IMR-90 (cell line): Measurements from ENCODE around the gene SEMA3G.
A peak's percentile ranks its signal among the peaks of the same experiment; 100 is the strongest.

Experiments
- CEBPB ChIP-seq: IDR thresholded peaks from 2 replicates; pipeline ENCODE4 v1.6.1; 2012; ENCODE audit warnings: low read depth, low read length, improper control_type of control experiment
- CHD1 ChIP-seq: IDR thresholded peaks from 2 replicates; pipeline ENCODE4 v1.6.1; 2012; ENCODE audit warnings: low read depth, low read length, improper control_type of control experiment
- CTCF ChIP-seq: conservative IDR thresholded peaks from 2 replicates; pipeline ENCODE4 v1.5.1; 2012; ENCODE audit warnings: mild to moderate bottlenecking, low read depth, low read length, improper control_type of control experiment
- FOS ChIP-seq: fragments of 150-350 bp; IDR thresholded peaks from 2 replicates; pipeline ENCODE4 v1.6.1; 2016; ENCODE audit warnings: low read depth, low read length
- MAFK ChIP-seq: IDR thresholded peaks from 2 replicates; pipeline ENCODE4 v1.6.1; 2012; ENCODE audit warnings: low read depth, low read length, improper control_type of control experiment
- MAZ ChIP-seq: IDR thresholded peaks from 2 replicates; pipeline ENCODE4 v1.6.1; 2012; ENCODE audit warnings: low read depth, mild to moderate bottlenecking, low read length, improper control_type of control experiment, moderate library complexity, borderline replicate concordance
- MXI1 ChIP-seq: IDR thresholded peaks from 2 replicates; pipeline ENCODE4 v1.6.1; 2012; ENCODE audit warnings: low read depth, mild to moderate bottlenecking, low read length, moderate library complexity, borderline replicate concordance
- NFE2L2 ChIP-seq: fragments of 150-350 bp; IDR thresholded peaks from 2 replicates; pipeline ENCODE4 v1.6.1; 2016; ENCODE audit warnings: low read depth, mild to moderate bottlenecking, low read length
- POLR2A ChIP-seq: IDR thresholded peaks from 2 replicates; pipeline ENCODE4 v1.6.1; 2012; ENCODE audit warnings: mild to moderate bottlenecking, low read depth, low read length
- RCOR1 ChIP-seq: IDR thresholded peaks from 2 replicates; pipeline ENCODE4 v1.6.1; 2012; ENCODE audit warnings: mild to moderate bottlenecking, low read length, improper control_type of control experiment; ENCODE audit not compliant: insufficient replicate concordance
- RFX5 ChIP-seq: IDR thresholded peaks from 2 replicates; pipeline ENCODE4 v1.8.0; 2012; ENCODE audit warnings: low read depth, mild to moderate bottlenecking, low read length, moderate library complexity
- SMC3 ChIP-seq: fragments of 150-350 bp; IDR thresholded peaks from 2 replicates; pipeline ENCODE4 v1.6.1; 2016; ENCODE audit warnings: low read depth, mild to moderate bottlenecking, antibody characterized with exemption, low read length, moderate library complexity
- TF ChIP-seq, protein P1 (sequence below): fragments of 150-350 bp; IDR thresholded peaks from 2 replicates; pipeline ENCODE4 v1.6.1; 2016; ENCODE audit warnings: low read depth, mild to moderate bottlenecking, low read length, moderate library complexity, borderline replicate concordance
- TF ChIP-seq, protein P2 (sequence below): fragments of 150-350 bp; IDR thresholded peaks from 2 replicates; pipeline ENCODE4 v1.6.1; 2017; ENCODE audit warnings: mild to moderate bottlenecking, antibody characterized with exemption, low read length, low read depth

GRCh38 chr3:52428151-52429005 is 16.5 kb downstream of the SEMA3G start:
- TF ChIP-seq CTCF (peak; percentile 85), SMC3 (peak; percentile 78), NFE2L2 (no peak), CEBPB (no peak), MAZ (no peak), POLR2A (0 out of 2 replicates have a peak, but pooled peaks have one; percentile 28), FOS (no peak), MAFK (no peak), RFX5 (no peak), CHD1 (no peak), RCOR1 (no peak), MXI1 (no peak)
- TF ChIP-seq, protein P1, sequence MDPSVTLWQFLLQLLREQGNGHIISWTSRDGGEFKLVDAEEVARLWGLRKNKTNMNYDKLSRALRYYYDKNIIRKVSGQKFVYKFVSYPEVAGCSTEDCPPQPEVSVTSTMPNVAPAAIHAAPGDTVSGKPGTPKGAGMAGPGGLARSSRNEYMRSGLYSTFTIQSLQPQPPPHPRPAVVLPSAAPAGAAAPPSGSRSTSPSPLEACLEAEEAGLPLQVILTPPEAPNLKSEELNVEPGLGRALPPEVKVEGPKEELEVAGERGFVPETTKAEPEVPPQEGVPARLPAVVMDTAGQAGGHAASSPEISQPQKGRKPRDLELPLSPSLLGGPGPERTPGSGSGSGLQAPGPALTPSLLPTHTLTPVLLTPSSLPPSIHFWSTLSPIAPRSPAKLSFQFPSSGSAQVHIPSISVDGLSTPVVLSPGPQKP, result no peak
- TF ChIP-seq, protein P2, sequence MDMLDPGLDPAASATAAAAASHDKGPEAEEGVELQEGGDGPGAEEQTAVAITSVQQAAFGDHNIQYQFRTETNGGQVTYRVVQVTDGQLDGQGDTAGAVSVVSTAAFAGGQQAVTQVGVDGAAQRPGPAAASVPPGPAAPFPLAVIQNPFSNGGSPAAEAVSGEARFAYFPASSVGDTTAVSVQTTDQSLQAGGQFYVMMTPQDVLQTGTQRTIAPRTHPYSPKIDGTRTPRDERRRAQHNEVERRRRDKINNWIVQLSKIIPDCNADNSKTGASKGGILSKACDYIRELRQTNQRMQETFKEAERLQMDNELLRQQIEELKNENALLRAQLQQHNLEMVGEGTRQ, result no peak
